NCI-H2171 treated with DMSO at 0.1 percent for 48 hours (cell line): ENCODE results near the gene MECR.

Experiments used
- DNase-seq: peaks from one replicate; lab custom pipeline; 2025; lab: John Stamatoyannopoulos, UW

Gene MECR

GRCh38 chr1:29202053-29202452, 28.7 kb downstream of the MECR start:
- DNase-seq, result no peak

- no peak for DNase-seq
These were observed 29.1 kb downstream of the MECR start for GRCh38 chr1:29201595-29202051.

GRCh38 chr1:29200906-29201594, 29.7 kb downstream of the MECR start:
- DNase-seq, result no peak

DNA sequence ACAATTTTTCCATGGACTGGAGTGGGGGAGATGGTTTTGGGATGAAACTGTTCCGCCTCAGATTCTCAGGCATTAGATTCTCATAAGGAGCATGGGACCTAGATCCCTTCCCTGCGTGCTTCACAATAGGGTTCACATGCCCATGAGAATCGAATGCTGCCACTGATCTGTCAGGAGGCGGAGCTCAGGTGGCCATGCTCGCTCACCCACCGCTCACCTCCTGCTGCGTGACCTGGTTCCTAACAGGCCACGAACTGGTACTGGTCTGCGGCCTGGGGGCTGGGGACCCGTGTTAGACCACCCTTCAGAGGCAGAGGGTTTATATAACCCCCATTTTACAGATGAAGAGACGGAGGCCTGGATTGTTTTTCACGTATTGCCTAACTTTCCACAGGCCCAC, 32.7 kb downstream of the MECR start:
- no peak for DNase-seq

GRCh38 chr1:29197590-29197924, 33.2 kb downstream of the MECR start:
- peak; percentile 37 for DNase-seq

GRCh38 chr1:29196863-29197589, 33.7 kb downstream of the MECR start:
- DNase-seq, result no peak

DNA sequence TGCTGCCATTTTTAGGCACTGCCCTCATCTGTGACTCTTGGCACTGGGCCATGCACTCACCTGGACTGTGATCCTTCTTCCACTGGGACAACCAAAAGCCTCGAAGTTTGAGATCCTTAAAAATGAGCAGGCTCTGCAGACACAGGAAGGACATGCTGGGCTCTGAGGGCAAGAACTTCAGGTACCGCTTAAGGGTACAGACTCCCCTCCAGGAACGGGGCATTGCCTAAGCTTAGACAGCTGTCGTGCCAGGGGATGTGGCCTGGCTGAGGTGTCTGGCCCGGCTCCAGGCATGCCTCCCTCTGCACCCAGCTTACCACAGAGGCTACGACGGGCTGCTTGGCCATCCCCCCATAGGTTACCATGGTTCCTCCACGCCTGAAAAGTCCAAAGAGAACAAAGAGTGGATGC, 34.8 kb downstream of the MECR start:
- DNase-seq, result no peak

DNA sequence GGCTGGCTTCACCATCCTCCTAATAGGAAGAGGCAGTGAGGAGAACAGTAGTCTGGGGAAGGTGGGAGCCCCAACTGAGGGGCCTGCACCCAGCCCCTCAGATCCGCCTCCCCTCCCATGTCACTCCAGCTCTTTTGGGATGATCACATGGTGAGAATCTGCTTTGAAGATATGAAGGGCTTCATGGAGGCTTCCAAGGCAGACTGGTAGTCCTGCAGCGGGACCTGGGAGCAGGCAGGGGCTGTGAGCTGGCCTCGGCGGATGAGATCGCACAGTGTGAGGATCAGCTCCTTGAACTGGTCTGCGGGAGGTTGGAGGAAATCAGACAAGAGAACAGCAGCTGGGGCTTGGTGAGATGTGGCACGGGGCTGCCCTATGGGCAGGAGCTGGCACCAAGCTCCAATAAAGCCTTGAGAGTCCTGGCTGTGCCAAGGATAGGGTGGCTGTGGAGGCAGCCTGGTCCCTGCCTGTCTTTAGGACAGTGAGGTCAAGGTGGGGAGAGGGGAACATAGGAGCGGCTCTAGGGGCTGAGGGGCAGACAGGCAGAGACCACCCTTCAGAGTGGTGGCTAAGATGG, 36.8 kb downstream of the MECR start:
- no peak for DNase-seq

DNA sequence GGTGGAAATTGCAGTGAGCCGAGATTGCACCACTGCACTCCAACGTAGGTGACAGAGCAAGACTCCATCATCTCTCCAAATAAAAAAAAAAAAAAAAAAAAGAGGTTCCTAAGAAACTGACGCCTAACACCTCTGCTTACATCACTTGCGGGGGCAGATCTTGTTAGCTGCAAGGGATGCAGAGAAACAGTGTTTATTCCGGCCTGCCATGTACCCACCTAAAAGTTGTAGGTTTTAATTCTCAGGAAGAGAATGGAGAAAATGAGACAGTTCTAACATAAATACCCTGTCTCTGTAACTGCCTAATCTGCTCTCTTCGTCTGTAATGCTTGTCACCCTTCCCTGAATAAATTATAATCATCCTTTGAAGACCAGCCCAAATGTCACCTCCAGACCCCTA, 40.0 kb downstream of the MECR start:
- no peak for DNase-seq

DNA sequence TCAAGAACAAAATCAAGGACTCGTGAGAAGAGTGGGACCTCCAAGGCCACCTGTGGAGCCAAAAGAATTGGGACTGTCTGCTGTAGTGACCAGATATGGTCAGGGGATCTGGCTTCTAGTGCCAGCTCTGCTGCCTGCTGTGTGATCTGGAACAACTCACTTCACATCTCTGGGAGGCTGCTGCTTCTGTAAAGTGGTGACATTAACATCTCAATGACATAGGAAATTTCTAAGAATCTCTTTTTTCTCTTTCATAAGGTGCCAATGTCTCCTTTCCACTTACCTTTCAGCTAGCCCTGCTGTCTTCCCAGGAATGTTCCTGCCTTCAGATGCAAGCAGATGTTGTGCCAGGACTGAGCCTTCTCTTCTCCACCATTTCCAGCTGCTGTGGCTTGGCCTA, 44.0 kb downstream of the MECR start:
- no peak for DNase-seq

DNA sequence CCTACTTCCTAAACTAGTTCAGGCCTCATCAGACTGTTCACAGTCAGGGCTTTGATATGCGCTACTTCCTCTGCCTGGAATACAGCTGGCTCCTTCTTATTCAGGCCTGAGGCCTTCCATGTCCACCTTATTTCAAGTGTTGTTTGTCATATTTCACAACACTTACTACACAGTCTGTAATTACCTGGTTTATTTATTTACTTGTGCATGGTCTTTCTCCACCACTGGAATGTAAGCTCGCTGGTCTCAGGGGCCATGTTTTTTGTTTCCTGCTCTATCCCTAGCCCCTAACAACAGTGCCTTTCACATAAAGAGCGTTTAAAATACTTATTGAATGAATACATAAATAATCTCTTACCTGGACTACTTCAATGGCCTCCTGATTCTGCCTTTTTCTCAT, 44.5 kb downstream of the MECR start:
- no peak for DNase-seq

GRCh38 chr1:29183287-29183686, 47.4 kb downstream of the MECR start:
- DNase-seq, result no peak

- DNase-seq, result peak; percentile 97
These were observed 49.1 kb downstream of the MECR start, which contains the start of gene SRSF4 for GRCh38 chr1:29181413-29182225. Gene SRSF4 (minus strand): TSS chr1:29181900. CDS start chr1:29181752, 148 bp downstream.

- DNase-seq, result peak; percentile 70
These were observed 50.0 kb downstream of the MECR start for GRCh38 chr1:29180497-29181412.

GRCh38 chr1:29179641-29180184, 51.0 kb downstream of the MECR start:
- no peak for DNase-seq

DNA sequence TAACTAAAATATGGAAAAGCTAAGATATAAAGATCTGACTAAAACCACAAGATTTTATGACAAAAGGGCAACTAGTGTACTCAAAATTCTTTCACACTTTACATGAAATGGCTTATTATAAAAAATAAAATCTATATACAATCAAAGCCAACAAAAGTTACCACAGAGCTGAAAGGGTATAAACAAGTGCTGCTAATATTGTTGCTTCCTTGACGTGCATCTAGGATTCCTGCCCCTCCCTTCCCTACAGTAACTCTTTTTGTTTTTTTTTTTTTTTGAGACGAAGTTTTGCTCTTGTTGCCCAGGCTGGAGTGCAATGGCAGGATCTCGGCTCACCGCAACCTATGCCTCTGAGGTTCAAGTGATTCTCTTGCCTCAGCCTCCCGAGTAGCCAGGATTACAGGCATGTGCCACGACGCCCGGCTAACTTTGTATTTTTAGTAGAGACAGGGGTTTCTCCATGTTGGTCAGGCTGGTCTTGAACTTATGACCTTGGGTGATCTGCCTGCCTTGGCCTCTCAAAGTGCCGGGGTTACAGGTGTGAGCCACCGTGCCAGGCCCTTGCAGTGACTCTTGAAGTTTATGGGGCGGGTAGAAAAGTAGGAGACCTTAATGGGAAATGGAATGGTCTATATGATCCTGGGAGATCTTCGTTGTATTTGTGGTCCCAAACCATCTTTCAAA, 53.6 kb downstream of the MECR start:
- no peak for DNase-seq

DNA sequence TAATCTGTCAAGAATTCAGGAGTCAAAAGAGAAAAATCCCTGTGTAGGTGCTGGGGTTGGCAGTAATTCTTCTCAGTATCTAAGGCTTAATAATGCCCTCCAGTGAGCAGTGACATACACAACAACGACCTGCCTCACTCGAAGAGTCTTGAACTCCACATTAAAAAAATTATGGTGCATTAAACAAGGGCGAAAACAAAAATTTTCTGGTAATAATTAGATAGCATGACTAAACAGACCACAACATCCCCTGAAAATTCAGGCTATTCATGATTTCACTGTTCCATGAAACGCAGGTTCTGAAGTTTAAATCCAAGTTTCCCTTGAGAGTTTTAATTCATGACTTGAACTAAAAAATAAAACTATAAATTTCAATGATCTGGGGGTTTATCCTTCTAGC, 54.2 kb downstream of the MECR start:
- DNase-seq, result no peak

- no peak for DNase-seq
These were observed 58.3 kb downstream of the MECR start for GRCh38 chr1:29172415-29172939.

GRCh38 chr1:29171521-29171920, 59.2 kb downstream of the MECR start:
- no peak for DNase-seq

GRCh38 chr1:29171089-29171488, 59.6 kb downstream of the MECR start:
- peak; percentile 95 for DNase-seq
